Measurements from ENCODE around the gene XBP1.

GRCh38 chr22:28791841-28792490, 8.4 kb downstream of the XBP1 start:
- TF ChIP-seq POLR2A (IDR thresholded peaks at IDR 0.05; ENCODE audit: low read depth, low read length) (no peak), EZH2 (IDR thresholded peaks at IDR 0.05; ENCODE audit: borderline replicate concordance, control insufficient read depth, low read depth, low read length) (no peak), CTCF (IDR thresholded peaks at IDR 0.05 in 2 of 3, conservative IDR thresholded peaks at IDR 0.05 in 1 of 3; ENCODE audit: control insufficient read depth in 2 of 3, extremely low read depth in 1 of 3, insufficient read depth in 1 of 3, low read depth in 3 of 3, low read length in 3 of 3) (no peak)

All from GM12878 (cell line).